Ecto neural progenitor cell (in vitro differentiated cells): ENCODE data around the gene BPIFA1.

Experiments used
- DNase-seq: peaks from one replicate; pipeline ENCODE4 v3.0.0-alpha.2; 2018; ENCODE audit warnings: low spot score

Gene BPIFA1

GRCh38 chr20:33239979-33240736 lies 4.4 kb downstream of the BPIFA1 start:
- no peak for DNase-seq

- DNase-seq = no peak
Observed at GRCh38 chr20:33240923-33241322, 5.1 kb downstream of the BPIFA1 start.

- no peak for DNase-seq
Observed at GRCh38 chr20:33242319-33243100, 6.7 kb downstream of the BPIFA1 start.

GRCh38 chr20:33246077-33246476 lies 10.3 kb downstream of the BPIFA1 start:
- no peak for DNase-seq

- DNase-seq = no peak
Observed at GRCh38 chr20:33249456-33249855, 13.7 kb downstream of the BPIFA1 start.

- DNase-seq = no peak
Observed at GRCh38 chr20:33250666-33251065, 14.9 kb downstream of the BPIFA1 start.

- no peak for DNase-seq
Observed at GRCh38 chr20:33251496-33251895, 15.7 kb downstream of the BPIFA1 start.

- DNase-seq = no peak
Observed at GRCh38 chr20:33252460-33252859, 16.7 kb downstream of the BPIFA1 start.

- no peak for DNase-seq
Observed at GRCh38 chr20:33255005-33255404, 19.2 kb downstream of the BPIFA1 start.

GRCh38 chr20:33257237-33257636 lies 21.4 kb downstream of the BPIFA1 start:
- no peak for DNase-seq

- no peak for DNase-seq
Observed at GRCh38 chr20:33259371-33259770, 23.6 kb downstream of the BPIFA1 start.

- no peak for DNase-seq
Observed at GRCh38 chr20:33261465-33261864, 25.7 kb downstream of the BPIFA1 start.

- peak; percentile 68 for DNase-seq
Observed at GRCh38 chr20:33262658-33263065, 26.9 kb downstream of the BPIFA1 start.

- no peak for DNase-seq
Observed at GRCh38 chr20:33263784-33264183, 28.0 kb downstream of the BPIFA1 start.

- DNase-seq = no peak
Observed at GRCh38 chr20:33267701-33268100, 31.9 kb downstream of the BPIFA1 start.

- no peak for DNase-seq
Observed at GRCh38 chr20:33272155-33272873, 36.5 kb downstream of the BPIFA1 start.

GRCh38 chr20:33273117-33273851 lies 37.5 kb downstream of the BPIFA1 start:
- DNase-seq = no peak

GRCh38 chr20:33275215-33275614 lies 39.4 kb downstream of the BPIFA1 start:
- no peak for DNase-seq

- DNase-seq = no peak
Observed at GRCh38 chr20:33275871-33276270, 40.1 kb downstream of the BPIFA1 start.

- DNase-seq = no peak
Observed at GRCh38 chr20:33276303-33277113, 40.7 kb downstream of the BPIFA1 start.
